Thymus (tissue), 11 donors: ENCODE results near the gene NBPF8. TPM values are rescaled to one million over a fixed set of nuclear protein-coding genes. Genes with fewer than 3 reads are reported as not detected.
"Not testable (repeated sequence)": the region's sequence is repeated elsewhere in the genome, so short reads cannot be mapped to it uniquely, and the experiment has no call there.

Experiments used
- DNase-seq, 9 donors: peaks; one replicate each; pipeline ENCODE4 v3.0.0-alpha.2; 2013; ENCODE audit warnings: low spot score in 9 of 9, low read depth in 6 of 9, missing footprints in 1 of 9
- H3K27ac ChIP-seq, 2 donors: one replicate each; pipeline ENCODE4 v1.5.1; 2013; ENCODE audit warnings: control low read depth in 1 of 2, low read depth in 1 of 2, low read length in 1 of 2, mild to moderate bottlenecking in 1 of 2, moderate library complexity in 1 of 2
- H3K27me3 ChIP-seq, 2 donors: one replicate each; pipeline ENCODE4 v1.5.1; 2013; ENCODE audit warnings: low read length in 1 of 2; ENCODE audit not compliant: control insufficient read depth in 2 of 2, insufficient read depth in 1 of 2
- H3K36me3 ChIP-seq, 2 donors: one replicate each; pipeline ENCODE4 v1.5.1; 2013; ENCODE audit warnings: low read length in 1 of 2, mild to moderate bottlenecking in 1 of 2, moderate library complexity in 1 of 2; ENCODE audit not compliant: control insufficient read depth in 2 of 2, insufficient read depth in 2 of 2
- H3K4me1 ChIP-seq, 2 donors: one replicate each; pipeline ENCODE4 v1.5.1; 2013; ENCODE audit warnings: low read length in 2 of 2; ENCODE audit not compliant: control insufficient read depth in 2 of 2, insufficient read depth in 2 of 2
- H3K4me3 ChIP-seq, 2 donors: one replicate each; pipeline ENCODE4 v1.5.1; 2013; ENCODE audit warnings: low read length in 2 of 2, control low read depth in 1 of 2, mild to moderate bottlenecking in 1 of 2
- H3K9me3 ChIP-seq, 2 donors: one replicate each; pipeline ENCODE4 v1.5.1; 2013; ENCODE audit warnings: low read length in 1 of 2, mild to moderate bottlenecking in 1 of 2; ENCODE audit not compliant: control insufficient read depth in 2 of 2, insufficient read depth in 1 of 2
- WGBS: extraction: QIAGEN DNeasy Blood & Tissue Kit; methylation state at CpG from one replicate; pipeline ENCODE4 v1.1.7; 2013; 5-methylcytosine and 5-hydroxymethylcytosine counted together
- polyA plus RNA-seq: library from polyadenylated mRNA; stranded (reverse); fragments of 200-250 nt; gene quantifications from one replicate; pipeline ENCODE4 v1.2.3, GENCODE V29; 2013
- total RNA-seq: library from RNA; stranded (reverse); fragments of 120-200 nt; gene quantifications from one replicate; pipeline ENCODE4 v1.2.4, GENCODE V29; 2013
- donor health status: healthy.

NBPF8 gene
- total and polyA plus RNA-seq, 2 donors = 6.6 to 9.4 TPM

DNA sequence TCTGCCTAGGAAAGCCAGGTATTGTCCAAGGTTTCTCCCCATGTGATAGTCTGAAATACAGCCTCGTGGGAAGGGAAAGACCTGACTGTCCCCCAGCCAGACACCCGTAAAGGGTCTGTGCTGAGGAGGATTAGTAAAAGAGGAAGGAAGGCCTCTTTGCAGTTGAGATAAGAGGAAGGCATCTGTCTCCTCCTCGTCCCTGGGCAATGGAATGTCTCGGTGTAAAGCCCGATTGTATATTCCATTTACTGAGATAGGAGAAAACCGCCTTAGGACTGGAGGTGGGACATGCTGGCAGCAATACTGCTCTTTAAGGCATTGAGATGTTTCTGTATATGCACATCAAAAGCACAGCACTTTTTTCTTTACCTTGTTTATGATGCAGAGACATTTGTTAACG lies 10.2 kb downstream of the NBPF8 start:
- not testable (repeated sequence) for DNase-seq, H3K36me3 ChIP-seq, H3K4me1 ChIP-seq, H3K27me3 ChIP-seq, H3K9me3 ChIP-seq, H3K27ac ChIP-seq, H3K4me3 ChIP-seq
- 48% methylated on average over 7 of the region's 7 CpGs for WGBS

DNA sequence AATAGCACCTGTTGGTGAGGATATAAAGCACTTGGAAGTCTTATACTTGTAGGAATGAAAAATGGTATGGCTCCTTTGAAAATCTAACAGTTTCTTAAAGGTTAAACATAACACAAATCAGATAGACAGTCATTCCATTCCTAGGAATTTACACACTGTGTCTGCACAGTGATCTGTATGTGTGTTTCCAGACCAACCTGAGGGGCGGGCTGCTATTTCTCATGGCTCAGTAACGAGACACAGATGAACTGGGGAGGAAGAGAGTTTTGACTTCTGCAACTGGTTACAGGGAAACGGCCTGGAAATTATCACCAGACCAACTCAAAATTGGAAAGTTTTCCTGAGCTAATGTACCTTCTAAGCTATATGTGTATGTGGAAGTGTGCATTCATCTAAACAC lies 16.8 kb downstream of the NBPF8 start:
- 45% methylated on average over 2 of the region's 3 CpGs for WGBS
- DNase-seq, H3K27ac ChIP-seq, H3K27me3 ChIP-seq, H3K36me3 ChIP-seq, H3K9me3 ChIP-seq, H3K4me1 ChIP-seq, H3K4me3 ChIP-seq: not testable (repeated sequence)

DNA sequence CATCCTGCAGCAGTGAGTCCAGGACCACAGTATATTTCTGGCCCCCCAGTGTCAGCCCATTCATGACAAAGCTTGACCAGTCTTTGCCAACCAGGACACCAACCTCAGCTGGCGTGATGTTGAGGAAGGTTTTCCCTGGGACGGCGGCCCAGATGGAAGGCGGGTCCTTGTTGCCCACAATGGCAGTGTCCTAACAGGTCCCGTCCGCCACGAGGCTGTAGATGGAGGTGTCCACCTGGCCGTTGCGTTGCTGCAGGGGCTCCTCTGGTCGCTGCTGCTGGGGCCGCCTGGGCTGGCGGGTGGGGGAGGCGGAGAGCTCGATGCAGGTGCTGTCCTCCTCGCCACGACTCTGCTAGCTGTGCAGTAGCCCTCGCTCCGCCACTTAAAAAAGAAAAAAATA lies 19.0 kb downstream of the NBPF8 start:
- H3K27me3 ChIP-seq, H3K4me1 ChIP-seq, H3K4me3 ChIP-seq, H3K9me3 ChIP-seq, H3K36me3 ChIP-seq, DNase-seq, H3K27ac ChIP-seq: not testable (repeated sequence)
- WGBS = 97% methylated on average over 18 of the region's 18 CpGs

DNA sequence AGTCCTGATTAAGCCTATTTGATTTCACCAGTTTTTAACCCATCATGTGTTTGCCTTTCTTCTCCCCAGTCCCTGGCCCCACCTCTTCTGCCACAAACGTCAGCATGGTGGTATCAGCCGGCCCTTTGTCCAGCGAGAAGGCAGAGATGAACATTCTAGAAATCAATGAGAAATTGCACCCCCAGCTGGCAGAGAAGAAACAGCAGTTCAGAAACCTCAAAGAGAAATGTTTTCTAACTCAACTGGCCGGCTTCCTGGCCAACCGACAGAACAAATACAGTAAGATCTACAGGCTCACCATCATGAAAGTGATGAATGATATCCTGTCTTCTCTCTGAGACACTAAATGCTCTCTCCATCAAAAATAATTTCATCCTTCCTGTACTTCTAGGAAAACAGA lies 34.3 kb downstream of the NBPF8 start:
- H3K36me3 ChIP-seq, H3K27me3 ChIP-seq, H3K4me1 ChIP-seq, H3K9me3 ChIP-seq, DNase-seq, H3K27ac ChIP-seq, H3K4me3 ChIP-seq: not testable (repeated sequence)
- WGBS = 58% methylated on average over 2 of the region's 5 CpGs

Other genes starting within 250 kb of the NBPF8 start
- gene SEC22B, start 238.5 kb upstream of the NBPF8 start, total RNA-seq = 19.9 TPM
- gene SEC22B, start 238.5 kb upstream of the NBPF8 start, polyA plus RNA-seq = 22.4 TPM